GM12878 (cell line): Measurements from ENCODE around the gene KBTBD13.

Source experiments
- ATF3 ChIP-seq: IDR thresholded peaks from 2 replicates; pipeline ENCODE4 v1.6.1; 2011; ENCODE audit warnings: low read depth, mild to moderate bottlenecking, low read length, moderate library complexity, borderline replicate concordance; ENCODE audit errors: extremely low read depth
- CREB1 ChIP-seq: IDR thresholded peaks from 2 replicates; pipeline ENCODE4 v1.6.1; 2012; ENCODE audit warnings: low read depth, mild to moderate bottlenecking, inconsistent platforms
- POLR2AphosphoS5 ChIP-seq: IDR thresholded peaks from 2 replicates; pipeline ENCODE4 v1.6.1; 2011; ENCODE audit warnings: mild to moderate bottlenecking, low read length, inconsistent platforms
- ZNF384 ChIP-seq: IDR thresholded peaks from 2 replicates; pipeline ENCODE4 v1.6.1; 2012; ENCODE audit warnings: low read depth, mild to moderate bottlenecking, low read length, improper control_type of control experiment, borderline replicate concordance
- TF ChIP-seq, protein P1 (sequence below), 3 experiments: IDR thresholded peaks in 2 of 3; conservative IDR thresholded peaks in 1 of 3; 2 replicates each; pipeline ENCODE4 v1.5.1; 2011; ENCODE audit warnings: low read depth in 3 of 3, low read length in 3 of 3, mild to moderate bottlenecking in 3 of 3, control low read depth in 2 of 3, moderate library complexity in 2 of 3, inconsistent platforms in 1 of 3, mixed read lengths in 1 of 3; ENCODE audit not compliant: control insufficient read depth in 2 of 3, insufficient read depth in 1 of 3; ENCODE audit errors: extremely low read depth in 1 of 3

DNA sequence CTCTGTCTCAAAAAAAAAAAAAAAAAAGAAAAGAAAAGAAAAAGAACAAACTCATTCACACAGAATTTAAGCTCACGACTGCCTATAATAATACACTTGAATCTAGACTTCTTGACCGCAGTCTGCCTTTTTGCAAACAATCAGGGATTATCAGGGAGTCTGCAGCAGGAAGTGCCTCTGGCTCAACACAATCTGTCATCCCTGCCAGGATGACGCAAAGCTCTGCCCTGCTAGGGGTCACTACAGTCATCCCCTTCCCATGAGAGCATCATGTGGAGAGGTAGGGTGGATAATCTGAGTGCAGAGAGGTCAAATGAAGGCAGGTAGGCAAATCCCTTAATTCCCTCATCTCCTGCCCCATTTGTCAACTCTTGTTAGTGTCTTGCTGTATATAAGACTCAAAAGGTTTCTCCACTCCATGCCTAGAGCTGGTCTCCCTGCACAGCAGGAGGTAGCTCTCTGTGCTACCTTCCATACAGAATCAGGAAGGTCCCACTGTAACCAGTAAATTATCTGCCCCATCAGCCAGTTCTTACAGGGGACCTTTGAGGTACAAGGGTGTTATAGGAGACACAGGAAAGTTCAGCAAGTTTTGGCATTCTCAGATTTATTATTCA lies 34.2 kb downstream of the KBTBD13 start:
- TF ChIP-seq CREB1, result no peak
- no peak for TF ChIP-seq ZNF384
- TF ChIP-seq POLR2AphosphoS5, result no peak
- no peak for TF ChIP-seq ATF3
- TF ChIP-seq, protein P1, sequence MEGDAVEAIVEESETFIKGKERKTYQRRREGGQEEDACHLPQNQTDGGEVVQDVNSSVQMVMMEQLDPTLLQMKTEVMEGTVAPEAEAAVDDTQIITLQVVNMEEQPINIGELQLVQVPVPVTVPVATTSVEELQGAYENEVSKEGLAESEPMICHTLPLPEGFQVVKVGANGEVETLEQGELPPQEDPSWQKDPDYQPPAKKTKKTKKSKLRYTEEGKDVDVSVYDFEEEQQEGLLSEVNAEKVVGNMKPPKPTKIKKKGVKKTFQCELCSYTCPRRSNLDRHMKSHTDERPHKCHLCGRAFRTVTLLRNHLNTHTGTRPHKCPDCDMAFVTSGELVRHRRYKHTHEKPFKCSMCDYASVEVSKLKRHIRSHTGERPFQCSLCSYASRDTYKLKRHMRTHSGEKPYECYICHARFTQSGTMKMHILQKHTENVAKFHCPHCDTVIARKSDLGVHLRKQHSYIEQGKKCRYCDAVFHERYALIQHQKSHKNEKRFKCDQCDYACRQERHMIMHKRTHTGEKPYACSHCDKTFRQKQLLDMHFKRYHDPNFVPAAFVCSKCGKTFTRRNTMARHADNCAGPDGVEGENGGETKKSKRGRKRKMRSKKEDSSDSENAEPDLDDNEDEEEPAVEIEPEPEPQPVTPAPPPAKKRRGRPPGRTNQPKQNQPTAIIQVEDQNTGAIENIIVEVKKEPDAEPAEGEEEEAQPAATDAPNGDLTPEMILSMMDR (IDR thresholded peaks at IDR 0.05 in 2 of 3, conservative IDR thresholded peaks at IDR 0.05 in 1 of 3; ENCODE audit: control insufficient read depth in 2 of 3, extremely low read depth in 1 of 3, insufficient read depth in 1 of 3, low read depth in 3 of 3, low read length in 3 of 3), result no peak
